GM23248 (cell line): ENCODE data around the gene UQCRH.

Experiments
- EZH2 ChIP-seq: fragments of 200-600 bp; sonication (generic); IDR thresholded peaks from 2 replicates; pipeline ENCODE4 v1.6.1; 2018; ENCODE audit warnings: antibody characterized with exemption, mild to moderate bottlenecking; ENCODE audit not compliant: insufficient read depth, poor library complexity, severe bottlenecking
- EZH2phosphoT487 ChIP-seq: fragments of 200-600 bp; sonication (generic); IDR thresholded peaks from 2 replicates; pipeline ENCODE4 v1.6.1; 2018; ENCODE audit warnings: antibody characterized with exemption, moderate library complexity, mild to moderate bottlenecking, low read depth; ENCODE audit not compliant: insufficient read depth

- TF ChIP-seq EZH2 (no peak), EZH2phosphoT487 (no peak)
These were observed 401 bp downstream of the UQCRH start for GRCh38 chr1:46303872-46304326.
